Suprapubic skin (tissue), 4 donors: ENCODE data around the gene RUFY3. TPM values are rescaled to one million over a fixed set of nuclear protein-coding genes. Genes with fewer than 3 reads are reported as not detected.
"Not testable (repeated sequence)": the region's sequence is repeated elsewhere in the genome, so short reads cannot be mapped to it uniquely, and the experiment has no call there.

Experiments
- DNase-seq, 2 donors: peaks; one replicate each; pipeline ENCODE4 v3.0.0-alpha.2; 2019; ENCODE audit warnings: low spot score in 2 of 2
- H3K27ac ChIP-seq: fragments of 200-600 bp; sonication (generic); one replicate; pipeline ENCODE4 v1.5.1; 2019
- H3K27me3 ChIP-seq: fragments of 200-600 bp; sonication (generic); one replicate; pipeline ENCODE4 v1.5.1; 2019
- H3K36me3 ChIP-seq: fragments of 200-600 bp; sonication (generic); one replicate; pipeline ENCODE4 v1.5.1; 2019
- H3K4me1 ChIP-seq: fragments of 200-600 bp; sonication (generic); one replicate; pipeline ENCODE4 v1.5.1; 2019
- H3K4me3 ChIP-seq: fragments of 200-600 bp; sonication (generic); one replicate; pipeline ENCODE4 v1.5.1; 2019; ENCODE audit warnings: mild to moderate bottlenecking
- H3K9me3 ChIP-seq: fragments of 200-600 bp; sonication (generic); one replicate; pipeline ENCODE4 v1.5.1; 2019
- CTCF ChIP-seq, 2 donors: fragments of 200-600 bp in 1 of 2; fragments of 450-650 bp in 1 of 2; sonication (generic) in 1 of 2; IDR thresholded peaks; one replicate each; pipeline ENCODE4 v1.5.1; 2016 to 2019; ENCODE audit warnings: antibody characterized with exemption in 2 of 2, mild to moderate bottlenecking in 1 of 2, moderate library complexity in 1 of 2
- EP300 ChIP-seq: sonication (generic); formaldehyde crosslinking; IDR thresholded peaks from one replicate; pipeline ENCODE4 v1.6.1; 2017; ENCODE audit warnings: antibody characterized with exemption
- POLR2A ChIP-seq, 2 donors: fragments of 450-650 bp; IDR thresholded peaks; one replicate each; pipeline ENCODE4 v1.6.1; 2017; ENCODE audit warnings: antibody characterized with exemption in 2 of 2, mild to moderate bottlenecking in 2 of 2, moderate library complexity in 2 of 2
- POLR2AphosphoS5 ChIP-seq, 3 donors: sonication (generic); formaldehyde crosslinking; IDR thresholded peaks; one replicate each; pipeline ENCODE4 v1.6.1; 2017; ENCODE audit warnings: antibody characterized with exemption in 3 of 3
- WGBS: methylation state at CpG from one replicate; pipeline ENCODE4 v1.1.5; 2018; 5-methylcytosine and 5-hydroxymethylcytosine counted together
- total RNA-seq, 4 donors: library from RNA; depleted of rRNA; stranded (reverse); fragments of >200 nt; gene quantifications; one replicate each; pipeline ENCODE4 v1.1.0, GENCODE V29; 2016

Gene RUFY3
- total RNA-seq, 4 donors from 2014 or later: 53.2 to 155 (median 68.1) TPM

- no peak for DNase-seq
- no peaks in the 10 kb centered on the region for H3K36me3 ChIP-seq
- no peak overlapping the region for H3K27ac ChIP-seq
Measured at GRCh38 chr4:70680934-70681333, 40.8 kb upstream of the RUFY3 start.

GRCh38 chr4:70681704-70682103 is 40.1 kb upstream of the RUFY3 start:
- Histone ChIP-seq H3K4me1 (no peaks in the 10 kb centered on the region), H3K9me3 (no peaks in the 10 kb centered on the region), H3K27ac (no peak overlapping the region), H3K27me3 (no peaks in the 10 kb centered on the region), H3K4me3 (no peak overlapping the region), H3K36me3 (no peaks in the 10 kb centered on the region)
- no peak for DNase-seq
- TF ChIP-seq POLR2AphosphoS5 (IDR thresholded peaks at IDR 0.05) (no peak), POLR2A (IDR thresholded peaks at IDR 0.05) (no peak), EP300 (no peak), CTCF (IDR thresholded peaks at IDR 0.05) (no peak)

More at GRCh38 chr4:70680934-70681333, 40.8 kb upstream of the RUFY3 start:
- no peaks in the 10 kb centered on the region for H3K4me1 ChIP-seq
- no peaks in the 10 kb centered on the region for H3K9me3 ChIP-seq
- no peak overlapping the region for H3K4me3 ChIP-seq
- no peak for TF ChIP-seq CTCF (IDR thresholded peaks at IDR 0.05)
- no peak for TF ChIP-seq POLR2AphosphoS5 (IDR thresholded peaks at IDR 0.05)
- TF ChIP-seq POLR2A (IDR thresholded peaks at IDR 0.05): no peak
- TF ChIP-seq EP300: no peak
- H3K27me3 ChIP-seq: no peaks in the 10 kb centered on the region

- not testable (repeated sequence) for H3K27me3 ChIP-seq, H3K4me1 ChIP-seq, DNase-seq, H3K27ac ChIP-seq, H3K4me3 ChIP-seq, H3K9me3 ChIP-seq, H3K36me3 ChIP-seq
- WGBS: 83% methylated on average over 3 of the region's 3 CpGs
Measured at GRCh38 chr4:70682142-70682541, 39.6 kb upstream of the RUFY3 start.

- 68% methylated on average over 13 of the region's 13 CpGs for WGBS
- TF ChIP-seq POLR2A (IDR thresholded peaks at IDR 0.05) (no peak), POLR2AphosphoS5 (IDR thresholded peaks at IDR 0.05) (no peak), EP300 (no peak), CTCF (IDR thresholded peaks at IDR 0.05) (no peak)
- peaks cover 38% of the 10 kb centered on the region for H3K4me1 ChIP-seq
- no peaks in the 10 kb centered on the region for H3K9me3 ChIP-seq
- no peaks in the 10 kb centered on the region for H3K27me3 ChIP-seq
- DNase-seq: peak in 1 of 2 donors; percentile 65
- peak overlapping the region; percentile 90 for H3K27ac ChIP-seq
- H3K36me3 ChIP-seq: peaks cover 5% of the 10 kb centered on the region
- peak overlapping the region; percentile 92 for H3K4me3 ChIP-seq
Measured at GRCh38 chr4:70687392-70687791, 34.4 kb upstream of the RUFY3 start.

GRCh38 chr4:70687821-70688794 is 33.7 kb upstream of the RUFY3 start, which contains the start of gene UTP3:
UTP3 (plus strand) TSS chr4:70688532; CDS start chr4:70688678, 146 bp downstream.
- 0% methylated on average over 64 of the region's 70 CpGs for WGBS
- Histone ChIP-seq H3K4me1 (peaks cover 38% of the 10 kb centered on the region), H3K27ac (peak within 1 kb of the TSS; percentile 90), H3K4me3 (peak within 1 kb of the TSS; percentile 92), H3K27me3 (no peaks in the 10 kb centered on the region), H3K36me3 (peaks cover 7% of the 10 kb centered on the region), H3K9me3 (no peaks in the 10 kb centered on the region)
- TF ChIP-seq POLR2AphosphoS5 (IDR thresholded peaks at IDR 0.05) (peak in 2 of 3 donors; percentile 90 to 97), CTCF (IDR thresholded peaks at IDR 0.05) (peak; percentile 70 to 97), EP300 (no peak), POLR2A (IDR thresholded peaks at IDR 0.05) (peak in 1 of 2 donors; percentile 46)
- DNase-seq: peak; percentile 94 to 97
